Measurements from ENCODE around the gene EFCAB6. TPM values are rescaled to one million over a fixed set of nuclear protein-coding genes. Genes with fewer than 3 reads are reported as not detected.

EFCAB6 gene
- total and polyA plus RNA-seq, 4 donors, result 0.14 to 2.1 (median 0.53) TPM

DNA sequence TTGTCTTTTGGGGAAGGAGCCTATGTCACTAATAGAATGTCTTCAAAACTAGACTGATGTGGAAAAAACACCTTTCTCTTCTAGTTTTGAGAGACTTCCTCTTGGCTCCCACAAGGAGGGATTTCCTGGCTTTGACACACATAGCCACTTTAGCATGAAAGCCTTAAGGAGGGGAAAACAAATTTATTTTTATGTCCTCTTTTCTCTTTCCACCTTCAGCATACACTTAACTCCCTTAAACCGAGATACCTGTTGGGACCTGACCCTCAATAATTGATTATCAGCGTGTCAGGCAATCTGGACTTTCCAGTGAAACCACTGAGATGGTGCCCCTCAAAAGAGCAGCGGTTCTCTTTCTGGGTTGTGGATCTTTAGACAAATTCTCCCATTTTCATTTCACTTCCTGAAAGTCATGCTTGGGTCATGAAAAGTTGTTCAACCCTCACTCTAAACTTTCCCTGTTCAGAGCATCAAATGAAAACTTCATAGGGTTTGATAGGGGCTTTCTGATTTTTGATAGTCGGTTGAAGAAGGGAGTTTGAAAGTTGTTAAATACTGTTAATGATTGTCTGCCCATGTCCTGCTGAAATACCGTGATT is 9.1 kb downstream of the EFCAB6 start:
- no peak overlapping the region for H3K27ac ChIP-seq (ENCODE audit: low read depth in 1 of 2, low read length in 2 of 2)

DNA sequence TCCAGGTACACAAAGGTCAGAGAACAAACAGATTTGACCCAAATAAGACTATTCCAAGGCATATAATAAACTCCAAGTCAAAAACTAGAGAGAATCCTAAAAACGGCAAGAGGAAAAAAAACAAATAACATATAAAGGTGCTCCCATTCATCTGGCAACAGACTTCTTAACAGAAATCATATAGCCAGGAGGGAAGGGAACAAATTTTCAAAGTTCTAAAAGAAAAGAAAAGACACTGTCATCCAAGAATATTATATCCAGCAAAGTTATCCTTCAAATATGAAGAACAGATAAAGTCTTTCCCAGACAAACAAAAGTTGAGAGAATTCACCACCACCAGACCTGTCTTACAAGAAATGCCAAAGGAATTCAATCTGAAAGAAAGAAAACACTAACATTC is 11.1 kb downstream of the EFCAB6 start:
- Histone ChIP-seq H3K4me1 (ENCODE audit: control insufficient read depth in 4 of 4, insufficient read depth in 4 of 4, low read length in 3 of 4) (no peaks in the 10 kb centered on the region), H3K27ac (ENCODE audit: low read depth in 1 of 2, low read length in 2 of 2) (no peak overlapping the region), H3K4me3 (ENCODE audit: low read depth in 1 of 3, low read length in 3 of 3) (no peak overlapping the region), H3K9ac (ENCODE audit: low read depth in 1 of 2, low read length in 2 of 2) (no peak overlapping the region), H3K27me3 (ENCODE audit: control insufficient read depth in 4 of 4, insufficient read depth in 4 of 4, low read length in 3 of 4) (no peaks in the 10 kb centered on the region), H3K9me3 (ENCODE audit: control insufficient read depth in 4 of 4, low read length in 3 of 4) (no peaks in the 10 kb centered on the region), H3K36me3 (ENCODE audit: control insufficient read depth in 4 of 4, insufficient read depth in 3 of 4, low read depth in 1 of 4, low read length in 3 of 4) (no peaks in the 10 kb centered on the region)
- WGBS, result 85% methylated on average over 1 of the region's 1 CpG
- no peak for DNase-seq (ENCODE audit: low spot score)
- TF ChIP-seq, protein P1, sequence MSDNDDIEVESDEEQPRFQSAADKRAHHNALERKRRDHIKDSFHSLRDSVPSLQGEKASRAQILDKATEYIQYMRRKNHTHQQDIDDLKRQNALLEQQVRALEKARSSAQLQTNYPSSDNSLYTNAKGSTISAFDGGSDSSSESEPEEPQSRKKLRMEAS (IDR thresholded peaks at IDR 0.05), result no peak
- TF ChIP-seq, protein P2, sequence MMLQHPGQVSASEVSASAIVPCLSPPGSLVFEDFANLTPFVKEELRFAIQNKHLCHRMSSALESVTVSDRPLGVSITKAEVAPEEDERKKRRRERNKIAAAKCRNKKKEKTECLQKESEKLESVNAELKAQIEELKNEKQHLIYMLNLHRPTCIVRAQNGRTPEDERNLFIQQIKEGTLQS (IDR thresholded peaks at IDR 0.05), result no peak
- TF ChIP-seq JUND (IDR thresholded peaks at IDR 0.05), result no peak
- TF ChIP-seq HNF4G (IDR thresholded peaks at IDR 0.05), result no peak
- TF ChIP-seq RAD21 (IDR thresholded peaks at IDR 0.05), result no peak
- TF ChIP-seq FOXA1 (IDR thresholded peaks at IDR 0.05), result no peak
- TF ChIP-seq HNF4A (conservative IDR thresholded peaks at IDR 0.05), result no peak
- TF ChIP-seq, protein P3, sequence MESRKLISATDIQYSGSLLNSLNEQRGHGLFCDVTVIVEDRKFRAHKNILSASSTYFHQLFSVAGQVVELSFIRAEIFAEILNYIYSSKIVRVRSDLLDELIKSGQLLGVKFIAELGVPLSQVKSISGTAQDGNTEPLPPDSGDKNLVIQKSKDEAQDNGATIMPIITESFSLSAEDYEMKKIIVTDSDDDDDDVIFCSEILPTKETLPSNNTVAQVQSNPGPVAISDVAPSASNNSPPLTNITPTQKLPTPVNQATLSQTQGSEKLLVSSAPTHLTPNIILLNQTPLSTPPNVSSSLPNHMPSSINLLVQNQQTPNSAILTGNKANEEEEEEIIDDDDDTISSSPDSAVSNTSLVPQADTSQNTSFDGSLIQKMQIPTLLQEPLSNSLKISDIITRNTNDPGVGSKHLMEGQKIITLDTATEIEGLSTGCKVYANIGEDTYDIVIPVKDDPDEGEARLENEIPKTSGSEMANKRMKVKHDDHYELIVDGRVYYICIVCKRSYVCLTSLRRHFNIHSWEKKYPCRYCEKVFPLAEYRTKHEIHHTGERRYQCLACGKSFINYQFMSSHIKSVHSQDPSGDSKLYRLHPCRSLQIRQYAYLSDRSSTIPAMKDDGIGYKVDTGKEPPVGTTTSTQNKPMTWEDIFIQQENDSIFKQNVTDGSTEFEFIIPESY (IDR thresholded peaks at IDR 0.05), result no peak
- TF ChIP-seq SP1 (IDR thresholded peaks at IDR 0.05), result no peak
- no peak for TF ChIP-seq EGR1 (IDR thresholded peaks at IDR 0.05; ENCODE audit: low read depth in 2 of 2)
- no peak for TF ChIP-seq GABPA (IDR thresholded peaks at IDR 0.05 in 1 of 2, conservative IDR thresholded peaks at IDR 0.05 in 1 of 2)
- TF ChIP-seq, protein P4, sequence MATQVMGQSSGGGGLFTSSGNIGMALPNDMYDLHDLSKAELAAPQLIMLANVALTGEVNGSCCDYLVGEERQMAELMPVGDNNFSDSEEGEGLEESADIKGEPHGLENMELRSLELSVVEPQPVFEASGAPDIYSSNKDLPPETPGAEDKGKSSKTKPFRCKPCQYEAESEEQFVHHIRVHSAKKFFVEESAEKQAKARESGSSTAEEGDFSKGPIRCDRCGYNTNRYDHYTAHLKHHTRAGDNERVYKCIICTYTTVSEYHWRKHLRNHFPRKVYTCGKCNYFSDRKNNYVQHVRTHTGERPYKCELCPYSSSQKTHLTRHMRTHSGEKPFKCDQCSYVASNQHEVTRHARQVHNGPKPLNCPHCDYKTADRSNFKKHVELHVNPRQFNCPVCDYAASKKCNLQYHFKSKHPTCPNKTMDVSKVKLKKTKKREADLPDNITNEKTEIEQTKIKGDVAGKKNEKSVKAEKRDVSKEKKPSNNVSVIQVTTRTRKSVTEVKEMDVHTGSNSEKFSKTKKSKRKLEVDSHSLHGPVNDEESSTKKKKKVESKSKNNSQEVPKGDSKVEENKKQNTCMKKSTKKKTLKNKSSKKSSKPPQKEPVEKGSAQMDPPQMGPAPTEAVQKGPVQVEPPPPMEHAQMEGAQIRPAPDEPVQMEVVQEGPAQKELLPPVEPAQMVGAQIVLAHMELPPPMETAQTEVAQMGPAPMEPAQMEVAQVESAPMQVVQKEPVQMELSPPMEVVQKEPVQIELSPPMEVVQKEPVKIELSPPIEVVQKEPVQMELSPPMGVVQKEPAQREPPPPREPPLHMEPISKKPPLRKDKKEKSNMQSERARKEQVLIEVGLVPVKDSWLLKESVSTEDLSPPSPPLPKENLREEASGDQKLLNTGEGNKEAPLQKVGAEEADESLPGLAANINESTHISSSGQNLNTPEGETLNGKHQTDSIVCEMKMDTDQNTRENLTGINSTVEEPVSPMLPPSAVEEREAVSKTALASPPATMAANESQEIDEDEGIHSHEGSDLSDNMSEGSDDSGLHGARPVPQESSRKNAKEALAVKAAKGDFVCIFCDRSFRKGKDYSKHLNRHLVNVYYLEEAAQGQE (IDR thresholded peaks at IDR 0.05), result no peak

More for the DNA sequence above, 9.1 kb downstream of the EFCAB6 start:
- Histone ChIP-seq H3K9me3 (ENCODE audit: control insufficient read depth in 4 of 4, low read length in 3 of 4) (no peaks in the 10 kb centered on the region), H3K4me1 (ENCODE audit: control insufficient read depth in 4 of 4, insufficient read depth in 4 of 4, low read length in 3 of 4) (no peaks in the 10 kb centered on the region), H3K27me3 (ENCODE audit: control insufficient read depth in 4 of 4, insufficient read depth in 4 of 4, low read length in 3 of 4) (no peaks in the 10 kb centered on the region), H3K9ac (ENCODE audit: low read depth in 1 of 2, low read length in 2 of 2) (no peak overlapping the region), H3K36me3 (ENCODE audit: control insufficient read depth in 4 of 4, insufficient read depth in 3 of 4, low read depth in 1 of 4, low read length in 3 of 4) (no peaks in the 10 kb centered on the region), H3K4me3 (ENCODE audit: low read depth in 1 of 3, low read length in 3 of 3) (no peak overlapping the region)
- no peak for DNase-seq (ENCODE audit: low spot score)
- no peak for TF ChIP-seq SP1 (IDR thresholded peaks at IDR 0.05)
- WGBS, result 81% methylated on average over 5 of the region's 5 CpGs

DNA sequence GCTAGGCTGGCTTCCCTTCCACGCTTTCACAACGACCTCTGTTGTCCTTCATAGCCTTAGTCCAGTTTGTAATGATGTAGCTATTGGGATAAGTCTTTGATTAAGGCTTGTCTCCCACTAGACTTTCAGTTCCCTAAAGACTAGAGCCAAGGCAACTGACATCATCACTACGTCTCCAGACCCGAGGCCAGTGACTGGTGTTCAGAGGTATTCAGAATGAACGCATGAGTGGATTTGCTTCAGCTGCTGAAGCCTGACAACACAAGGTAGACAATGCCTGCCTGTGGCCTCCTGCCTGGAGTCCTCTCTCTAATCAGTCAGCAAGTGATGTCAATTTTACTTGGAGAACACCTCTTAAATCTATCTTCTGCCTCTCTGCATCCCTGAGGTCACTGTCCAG is 13.6 kb downstream of the EFCAB6 start:
- no peaks in the 10 kb centered on the region for H3K27me3 ChIP-seq (ENCODE audit: control insufficient read depth in 4 of 4, insufficient read depth in 4 of 4, low read length in 3 of 4)
- no peak overlapping the region for H3K9ac ChIP-seq (ENCODE audit: low read depth in 1 of 2, low read length in 2 of 2)
- no peaks in the 10 kb centered on the region for H3K4me1 ChIP-seq (ENCODE audit: control insufficient read depth in 4 of 4, insufficient read depth in 4 of 4, low read length in 3 of 4)
- no peak overlapping the region for H3K27ac ChIP-seq (ENCODE audit: low read depth in 1 of 2, low read length in 2 of 2)
- no peak for DNase-seq (ENCODE audit: low spot score)
- WGBS, result 88% methylated on average over 5 of the region's 5 CpGs
- no peaks in the 10 kb centered on the region for H3K9me3 ChIP-seq (ENCODE audit: control insufficient read depth in 4 of 4, low read length in 3 of 4)
- no peaks in the 10 kb centered on the region for H3K36me3 ChIP-seq (ENCODE audit: control insufficient read depth in 4 of 4, insufficient read depth in 3 of 4, low read depth in 1 of 4, low read length in 3 of 4)
- H3K4me3 ChIP-seq (ENCODE audit: low read depth in 1 of 3, low read length in 3 of 3), result no peak overlapping the region
- TF ChIP-seq, protein P4 (IDR thresholded peaks at IDR 0.05), result no peak
- no peak for TF ChIP-seq RXRA (IDR thresholded peaks at IDR 0.05)
- TF ChIP-seq, protein P5, sequence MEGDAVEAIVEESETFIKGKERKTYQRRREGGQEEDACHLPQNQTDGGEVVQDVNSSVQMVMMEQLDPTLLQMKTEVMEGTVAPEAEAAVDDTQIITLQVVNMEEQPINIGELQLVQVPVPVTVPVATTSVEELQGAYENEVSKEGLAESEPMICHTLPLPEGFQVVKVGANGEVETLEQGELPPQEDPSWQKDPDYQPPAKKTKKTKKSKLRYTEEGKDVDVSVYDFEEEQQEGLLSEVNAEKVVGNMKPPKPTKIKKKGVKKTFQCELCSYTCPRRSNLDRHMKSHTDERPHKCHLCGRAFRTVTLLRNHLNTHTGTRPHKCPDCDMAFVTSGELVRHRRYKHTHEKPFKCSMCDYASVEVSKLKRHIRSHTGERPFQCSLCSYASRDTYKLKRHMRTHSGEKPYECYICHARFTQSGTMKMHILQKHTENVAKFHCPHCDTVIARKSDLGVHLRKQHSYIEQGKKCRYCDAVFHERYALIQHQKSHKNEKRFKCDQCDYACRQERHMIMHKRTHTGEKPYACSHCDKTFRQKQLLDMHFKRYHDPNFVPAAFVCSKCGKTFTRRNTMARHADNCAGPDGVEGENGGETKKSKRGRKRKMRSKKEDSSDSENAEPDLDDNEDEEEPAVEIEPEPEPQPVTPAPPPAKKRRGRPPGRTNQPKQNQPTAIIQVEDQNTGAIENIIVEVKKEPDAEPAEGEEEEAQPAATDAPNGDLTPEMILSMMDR (IDR thresholded peaks at IDR 0.05; ENCODE audit: low read depth, low read length, missing input control), result no peak
- no peak for TF ChIP-seq FOXA2 (IDR thresholded peaks at IDR 0.05)
- TF ChIP-seq TAF1 (conservative IDR thresholded peaks at IDR 0.05), result no peak
- no peak for TF ChIP-seq JUND (IDR thresholded peaks at IDR 0.05)
- TF ChIP-seq, protein P2 (IDR thresholded peaks at IDR 0.05), result no peak
